ENCODE measurements around the gene KRTAP2-1.
"Not testable (repeated sequence)": the region's sequence is repeated elsewhere in the genome, so short reads cannot be mapped to it uniquely, and the experiment has no call there.

KRTAP2-1 gene

GRCh38 chr17:41057547-41057946, 10.4 kb upstream of the KRTAP2-1 start:
- no peak for DNase-seq (ENCODE audit: low spot score)

DNA sequence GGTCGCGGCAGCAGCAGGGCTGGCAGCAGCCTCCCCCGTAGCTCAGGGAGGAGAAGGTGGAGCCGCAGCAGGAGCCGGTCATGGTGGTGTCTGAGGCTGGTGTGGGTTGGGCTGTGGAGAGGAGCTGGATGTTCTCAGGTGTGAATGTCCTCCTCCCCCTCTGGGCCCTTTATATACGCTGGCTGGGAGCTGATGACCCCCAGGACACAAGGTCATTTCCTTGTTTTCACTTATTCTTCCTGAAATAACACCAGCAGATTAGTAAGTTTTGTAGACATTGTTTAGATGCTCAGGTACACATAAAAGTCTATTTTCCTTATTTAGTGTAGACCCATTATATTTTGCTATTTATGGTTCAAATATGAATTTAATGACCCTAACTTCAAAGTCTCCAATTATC, 8.0 kb upstream of the KRTAP2-1 start, which contains the start of gene KRTAP2-2:
KRTAP2-2 (minus strand) TSS at position 101 of the 400 bp plus-strand sequence; CDS start at position 82, 19 bp downstream.
- not testable (repeated sequence) for DNase-seq (ENCODE audit: low spot score)

DNA sequence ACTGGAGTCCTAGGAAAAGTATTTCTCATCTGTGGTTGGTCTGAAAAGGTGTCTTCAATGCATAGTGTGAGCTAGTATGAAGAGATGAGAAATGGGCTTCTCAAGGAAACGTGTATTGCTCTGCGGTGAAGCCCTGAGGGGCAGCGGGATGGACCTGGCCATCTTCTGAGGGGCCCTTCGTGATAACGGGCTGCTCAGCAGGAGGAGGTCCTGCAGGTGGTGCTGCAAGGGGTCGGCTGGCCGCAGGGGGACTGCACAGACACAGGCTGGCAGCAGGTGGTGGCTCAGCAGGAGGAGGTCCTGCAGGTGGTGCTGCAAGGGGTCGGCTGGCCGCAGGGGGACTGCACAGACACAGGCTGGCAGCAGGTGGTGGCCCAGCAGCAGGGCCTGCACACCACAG, 7.4 kb upstream of the KRTAP2-1 start:
- not testable (repeated sequence) for DNase-seq (ENCODE audit: low spot score)

DNA sequence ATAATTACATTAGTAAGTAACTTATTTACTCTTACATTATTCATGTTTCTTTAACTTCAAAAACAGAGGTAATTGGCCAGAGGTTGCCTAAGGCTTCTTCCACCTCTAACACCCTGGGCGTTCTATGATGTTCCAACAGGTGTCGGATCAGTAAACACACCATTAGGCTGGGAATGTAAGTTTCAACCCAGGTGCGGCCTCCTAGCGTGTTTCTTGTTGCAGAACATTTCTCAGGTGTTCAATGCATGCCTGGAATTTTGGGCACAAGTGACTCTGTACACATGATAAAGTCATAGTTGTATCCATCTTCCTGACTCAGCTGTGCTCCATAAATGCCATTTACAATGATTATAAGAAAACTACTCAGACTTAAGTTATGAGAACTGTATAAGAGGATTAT, 6.9 kb upstream of the KRTAP2-1 start:
- no peak for DNase-seq (ENCODE audit: low spot score)

GRCh38 chr17:41052566-41052965, 5.5 kb upstream of the KRTAP2-1 start:
- no peak for DNase-seq (ENCODE audit: low spot score)

- DNase-seq (ENCODE audit: low spot score) = peak; percentile 77
Observed at GRCh38 chr17:41049110-41049509, 2.0 kb upstream of the KRTAP2-1 start.

DNA sequence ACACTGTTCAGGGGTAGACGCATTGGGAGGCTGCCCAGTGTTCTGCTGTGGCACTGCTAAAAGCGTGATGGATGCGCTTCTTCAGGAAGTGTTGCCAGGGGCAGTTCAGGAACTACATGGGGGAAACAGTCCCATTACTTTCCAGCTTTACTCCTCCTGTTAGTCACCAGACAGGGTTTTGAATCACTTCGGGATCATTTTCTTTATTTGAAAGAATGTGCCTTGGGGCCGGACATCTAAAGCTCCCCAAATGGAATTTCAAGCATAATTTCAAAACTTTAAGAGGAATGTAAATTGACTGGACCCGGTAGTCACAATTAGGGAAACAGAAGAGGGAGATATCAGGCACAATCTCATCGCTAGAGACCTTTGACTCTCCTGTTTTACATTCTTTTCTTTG, 1.3 kb upstream of the KRTAP2-1 start:
- DNase-seq (ENCODE audit: low spot score) = peak; percentile 78

- no peak for DNase-seq (ENCODE audit: low spot score)
Observed at GRCh38 chr17:41042953-41043352, 4.2 kb downstream of the KRTAP2-1 start.

DNA sequence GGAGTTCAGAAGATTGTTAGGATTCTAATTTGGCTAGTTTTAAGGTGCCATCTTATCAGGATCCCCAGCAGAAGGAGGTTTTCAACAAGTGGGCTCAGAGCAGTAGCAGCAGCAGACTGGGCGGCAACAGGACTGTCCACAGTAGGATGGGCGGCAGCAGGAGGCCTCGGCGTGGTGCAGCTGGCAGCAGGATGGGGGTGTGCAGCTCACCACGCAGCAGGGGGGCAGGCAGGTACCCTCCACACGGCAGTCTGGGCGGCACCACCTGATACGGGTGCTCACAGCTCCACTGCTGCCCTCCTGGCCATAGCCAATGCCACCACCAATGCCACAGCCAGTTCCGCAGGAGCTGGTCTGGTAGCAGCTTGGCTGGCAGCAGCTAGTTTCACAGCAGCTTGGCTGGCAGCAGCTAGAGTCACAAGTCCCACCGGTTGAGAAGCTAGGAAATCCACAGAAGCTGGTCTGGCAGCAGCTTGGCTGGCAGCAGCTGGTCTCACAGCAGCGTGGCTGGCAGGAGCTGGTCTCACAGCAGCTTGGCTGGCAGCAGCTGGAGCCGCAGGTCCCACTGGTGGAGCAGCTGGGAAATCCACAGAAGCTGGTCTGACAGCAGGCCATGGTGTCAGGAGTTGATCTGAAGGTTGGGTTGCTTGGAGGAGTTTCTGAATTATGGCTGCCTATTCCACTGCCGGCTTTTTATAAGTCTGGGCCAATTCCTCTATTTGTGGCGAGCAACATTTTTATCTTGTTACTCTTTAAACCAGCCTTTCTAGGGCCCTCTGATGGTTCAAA, 6.1 kb downstream of the KRTAP2-1 start, which contains the start of gene KRTAP1-1:
KRTAP1-1 (minus strand) TSS at position 668 of the 789 bp plus-strand sequence; CDS start at position 615, 53 bp downstream.
- DNase-seq (ENCODE audit: low spot score) = peak; percentile 49

DNA sequence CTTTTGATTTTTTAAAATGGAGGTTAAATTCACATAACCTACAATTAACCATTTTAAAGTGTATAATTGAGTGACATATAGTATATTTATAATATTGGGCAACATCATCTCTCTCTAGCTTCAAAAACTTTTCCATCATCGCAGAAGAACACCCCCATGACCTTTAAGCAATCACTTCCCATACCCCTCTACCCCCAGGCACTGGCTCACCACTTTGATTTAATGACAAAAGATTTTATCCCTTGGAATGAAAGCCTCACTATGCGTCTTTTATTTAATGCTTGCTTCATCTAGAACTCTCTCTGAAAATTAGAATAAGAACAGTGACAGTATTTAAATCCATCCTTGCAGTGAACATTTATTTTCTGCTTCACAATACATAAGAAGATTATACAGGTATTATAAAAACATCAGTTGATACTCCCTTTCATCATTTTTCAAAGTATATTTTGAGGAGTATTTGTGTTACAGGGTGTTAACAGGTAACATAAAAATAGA, 9.2 kb downstream of the KRTAP2-1 start:
- no peak for DNase-seq (ENCODE audit: low spot score)

GRCh38 chr17:41034346-41034935, 12.7 kb downstream of the KRTAP2-1 start, which contains the start of gene KRTAP1-3:
TSS of gene KRTAP1-3 (minus strand) at chr17:41034874. CDS start at chr17:41034821, 53 bp downstream.
- DNase-seq (ENCODE audit: low spot score) = not testable (repeated sequence)

- DNase-seq (ENCODE audit: low spot score) = no peak
Observed at GRCh38 chr17:41029633-41030245, 17.4 kb downstream of the KRTAP2-1 start, which contains the start of gene KRTAP1-4. TSS of gene KRTAP1-4 (minus strand) at chr17:41030195. CDS start at chr17:41030078, 117 bp downstream.

DNA sequence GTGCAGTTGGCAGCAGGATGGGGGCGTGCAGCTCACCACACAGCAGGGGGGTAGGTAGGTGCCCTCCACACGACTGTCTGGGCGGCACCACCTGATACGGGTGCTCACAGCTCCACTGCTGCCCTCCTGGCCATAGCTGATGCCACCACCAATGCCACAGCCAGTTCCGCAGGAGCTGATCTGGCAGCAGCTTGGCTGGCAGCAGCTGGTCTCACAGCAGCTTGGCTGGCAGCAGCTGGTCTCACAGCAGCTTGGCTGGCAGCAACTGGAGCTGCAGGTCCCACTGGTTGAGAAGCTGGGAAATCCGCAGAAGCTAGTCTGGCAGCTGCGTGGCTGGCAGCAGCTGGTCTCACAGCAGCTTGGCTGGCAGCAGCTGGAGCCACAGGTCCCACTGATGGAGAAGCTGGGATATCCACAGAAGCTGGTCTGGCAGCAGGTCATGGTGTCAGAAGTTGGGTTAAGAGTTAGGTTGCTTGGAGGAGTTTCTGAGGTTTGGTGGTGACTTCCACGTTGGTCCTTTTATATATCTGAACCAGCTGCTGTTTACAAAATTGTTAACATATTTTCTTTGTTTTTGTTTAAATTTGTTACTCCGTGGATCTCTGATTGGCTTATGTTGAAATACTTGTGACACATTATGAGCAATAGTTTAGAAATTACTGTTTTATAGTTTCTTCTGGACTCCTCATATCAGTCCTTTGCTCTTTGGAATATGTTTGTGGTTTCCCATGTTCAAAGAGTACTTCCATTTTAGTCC, 20.2 kb downstream of the KRTAP2-1 start, which contains the start of gene KRTAP1-5:
KRTAP1-5 (minus strand) TSS at position 494 of the 757 bp plus-strand sequence; CDS start at position 441, 53 bp downstream.
- peak; percentile 61 for DNase-seq (ENCODE audit: low spot score)

GRCh38 chr17:41024697-41025096, 22.4 kb downstream of the KRTAP2-1 start:
- no peak for DNase-seq (ENCODE audit: low spot score)

- no peak for DNase-seq (ENCODE audit: low spot score)
Observed at GRCh38 chr17:41020336-41020735, 26.8 kb downstream of the KRTAP2-1 start.

- DNase-seq (ENCODE audit: low spot score) = no peak
Observed at GRCh38 chr17:41019415-41019814, 27.7 kb downstream of the KRTAP2-1 start.

- DNase-seq (ENCODE audit: low spot score) = no peak
Observed at GRCh38 chr17:41018541-41018940, 28.6 kb downstream of the KRTAP2-1 start.

GRCh38 chr17:41016578-41017215, 30.4 kb downstream of the KRTAP2-1 start:
- DNase-seq (ENCODE audit: low spot score) = no peak

- no peak for DNase-seq (ENCODE audit: low spot score)
Observed at GRCh38 chr17:41015454-41015853, 31.7 kb downstream of the KRTAP2-1 start.

DNA sequence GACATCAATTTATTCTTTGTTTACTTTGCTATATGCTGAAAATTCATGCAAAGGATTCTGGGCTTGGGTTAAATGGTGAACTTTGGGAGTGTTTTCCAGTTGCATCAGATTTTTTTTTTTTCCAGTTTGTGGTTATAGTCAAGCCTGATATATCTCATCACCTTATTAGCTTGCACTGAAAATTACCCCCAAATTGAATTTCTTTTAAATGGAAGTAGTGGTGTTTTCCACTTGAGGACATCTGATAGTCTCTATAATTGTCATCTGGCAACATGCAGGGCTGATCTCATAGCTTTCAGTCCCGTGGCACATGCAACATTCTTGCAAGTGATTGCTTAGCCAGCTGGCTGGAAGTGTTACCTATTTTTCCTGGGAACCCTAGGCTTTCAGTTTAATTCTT, 33.5 kb downstream of the KRTAP2-1 start:
- peak; percentile 36 for DNase-seq (ENCODE audit: low spot score)

GRCh38 chr17:41013181-41013580, 33.9 kb downstream of the KRTAP2-1 start:
- DNase-seq (ENCODE audit: low spot score) = no peak
